Lung (tissue), 12 donors: ENCODE results near the gene CETP. TPM values are rescaled to one million over a fixed set of nuclear protein-coding genes. Genes with fewer than 3 reads are reported as not detected.
A peak's percentile ranks its signal among the peaks of the same experiment; 100 is the strongest.

ENCODE experiments used
- ATAC-seq: fragments of 200-7000 bp; cut with Tn5 transposase; one replicate; pipeline ENCODE4 v1.9.1; 2020; ENCODE audit warnings: moderate number of reproducible peaks; ENCODE audit not compliant: insufficient read depth, low FRiP score
- DNase-seq, 3 donors: peaks; one replicate each; pipeline ENCODE4 v3.0.0-alpha.2; 2013 to 2017
- H3K27ac ChIP-seq, 2 donors: one replicate each; pipeline ENCODE4 v1.5.1; 2013; ENCODE audit warnings: mild to moderate bottlenecking in 2 of 2, moderate library complexity in 2 of 2, control low read depth in 1 of 2, inconsistent platforms in 1 of 2, low read depth in 1 of 2, low read length in 1 of 2
- H3K27me3 ChIP-seq, 3 donors: one replicate each; pipeline ENCODE4 v1.5.1; 2013; ENCODE audit warnings: low read length in 2 of 3; ENCODE audit not compliant: control insufficient read depth in 3 of 3, insufficient read depth in 3 of 3
- H3K36me3 ChIP-seq, 4 donors: one replicate each; pipeline ENCODE4 v1.5.1; 2013; ENCODE audit warnings: low read length in 4 of 4, mild to moderate bottlenecking in 1 of 4, moderate library complexity in 1 of 4; ENCODE audit not compliant: control insufficient read depth in 4 of 4, insufficient read depth in 4 of 4
- H3K4me1 ChIP-seq, 5 donors: one replicate each; pipeline ENCODE4 v1.5.1; 2013; ENCODE audit warnings: low read length in 5 of 5, mild to moderate bottlenecking in 2 of 5, moderate library complexity in 1 of 5; ENCODE audit not compliant: control insufficient read depth in 5 of 5, insufficient read depth in 5 of 5
- H3K4me3 ChIP-seq: one replicate; pipeline ENCODE4 v1.5.1; 2013; ENCODE audit warnings: mild to moderate bottlenecking, control low read depth, moderate library complexity
- H3K9ac ChIP-seq, 2 donors: one replicate each; pipeline ENCODE4 v1.5.1; 2013; ENCODE audit warnings: low read length in 2 of 2, control low read depth in 1 of 2; ENCODE audit not compliant: insufficient read depth in 1 of 2
- H3K9me3 ChIP-seq, 4 donors: one replicate each; pipeline ENCODE4 v1.5.1; 2013; ENCODE audit warnings: low read length in 3 of 4, mild to moderate bottlenecking in 1 of 4, moderate library complexity in 1 of 4; ENCODE audit not compliant: control insufficient read depth in 4 of 4, insufficient read depth in 3 of 4
- CTCF ChIP-seq: IDR thresholded peaks from 2 replicates; pipeline ENCODE4 v1.5.1; 2012; ENCODE audit warnings: mild to moderate bottlenecking; ENCODE audit errors: control extremely low read depth, extremely low read depth
- WGBS, 2 donors: extraction: QIAGEN DNeasy Blood & Tissue Kit; methylation state at CpG; one replicate each; pipeline ENCODE4 v1.1.7; 2013; 5-methylcytosine and 5-hydroxymethylcytosine counted together
- polyA plus RNA-seq, 2 donors: library from polyadenylated mRNA; stranded (reverse); fragments of 200-250 nt; gene quantifications; one replicate each; pipeline ENCODE4 v1.2.1, GENCODE V29; 2013
- total RNA-seq, 2 donors: library from RNA; depleted of rRNA in 1 of 2; stranded (reverse); fragments of >200 nt in 1 of 2; gene quantifications; one replicate each; pipeline ENCODE4 v1.2.1, GENCODE V29; 2014 to 2021
- donor health status: control.
- donor health status: control.
- donor health status: Bipolar disorder and iron deficiency.
- donor health status: healthy.
- donor health status: DM: yes; HTN: yes; CAD: no.

The CETP gene
- total and polyA plus RNA-seq, 4 donors, result 0.71 to 8.4 (median 0.83) TPM

- Histone ChIP-seq H3K27ac (no peak overlapping the region), H3K9me3 (no peaks in the 10 kb centered on the region), H3K4me1 (peaks cover 0 to 11% (median 5%) of the 10 kb centered on the region in 5 donors), H3K4me3 (no peak overlapping the region), H3K36me3 (peaks cover 0 to 2% (median 0%) of the 10 kb centered on the region in 4 donors), H3K27me3 (no peaks in the 10 kb centered on the region), H3K9ac (no peak overlapping the region)
- no peak for TF ChIP-seq CTCF
- no peak for ATAC-seq
- 60 to 64% methylated on average over 4 of the region's 4 CpGs for WGBS, 2 donors
- DNase-seq, result no peak
These were observed 5.0 kb upstream of the CETP start for GRCh38 chr16:56956756-56957155.

- Histone ChIP-seq H3K36me3 (peaks cover 0 to 2% (median 0%) of the 10 kb centered on the region in 4 donors), H3K9me3 (no peaks in the 10 kb centered on the region), H3K4me3 (no peak overlapping the region), H3K27me3 (no peaks in the 10 kb centered on the region), H3K4me1 (peaks cover 0 to 19% (median 10%) of the 10 kb centered on the region in 5 donors), H3K27ac (peak overlapping the region in 1 of 2 donors; percentile 4), H3K9ac (no peak overlapping the region)
- ATAC-seq (no peak), DNase-seq (no peak)
- WGBS, 2 donors, result 63 to 75% methylated on average over 13 of the region's 13 CpGs
- TF ChIP-seq CTCF, result no peak
These were observed 969 bp upstream of the CETP start for GRCh38 chr16:56960681-56961281.

GRCh38 chr16:56961386-56961785, 364 bp upstream of the CETP start:
- Histone ChIP-seq H3K9ac (no peak overlapping the region), H3K36me3 (peaks cover 0 to 2% (median 0%) of the 10 kb centered on the region in 4 donors), H3K27ac (peak overlapping the region in 1 of 2 donors; percentile 82), H3K4me1 (peaks cover 0 to 20% (median 10%) of the 10 kb centered on the region in 5 donors), H3K4me3 (no peak overlapping the region), H3K27me3 (no peaks in the 10 kb centered on the region), H3K9me3 (no peaks in the 10 kb centered on the region)
- 53 to 65% methylated on average over 3 of the region's 3 CpGs for whole genome bisulfite sequencing, 2 donors
- no peak for TF ChIP-seq CTCF
- peak in 2 of 3 donors; percentile 72 to 77 for DNase-seq
- no peak for ATAC-seq
